SIG-M5 treated with dmso at 0.1 percent for 504 hours (cell line): ENCODE results near the gene PLA2G12B.

Source experiments
- DNase-seq: peaks from one replicate; lab custom pipeline; 2025; ENCODE audit not compliant: unreplicated experiment; lab: John Stamatoyannopoulos, UW

PLA2G12B gene

DNA sequence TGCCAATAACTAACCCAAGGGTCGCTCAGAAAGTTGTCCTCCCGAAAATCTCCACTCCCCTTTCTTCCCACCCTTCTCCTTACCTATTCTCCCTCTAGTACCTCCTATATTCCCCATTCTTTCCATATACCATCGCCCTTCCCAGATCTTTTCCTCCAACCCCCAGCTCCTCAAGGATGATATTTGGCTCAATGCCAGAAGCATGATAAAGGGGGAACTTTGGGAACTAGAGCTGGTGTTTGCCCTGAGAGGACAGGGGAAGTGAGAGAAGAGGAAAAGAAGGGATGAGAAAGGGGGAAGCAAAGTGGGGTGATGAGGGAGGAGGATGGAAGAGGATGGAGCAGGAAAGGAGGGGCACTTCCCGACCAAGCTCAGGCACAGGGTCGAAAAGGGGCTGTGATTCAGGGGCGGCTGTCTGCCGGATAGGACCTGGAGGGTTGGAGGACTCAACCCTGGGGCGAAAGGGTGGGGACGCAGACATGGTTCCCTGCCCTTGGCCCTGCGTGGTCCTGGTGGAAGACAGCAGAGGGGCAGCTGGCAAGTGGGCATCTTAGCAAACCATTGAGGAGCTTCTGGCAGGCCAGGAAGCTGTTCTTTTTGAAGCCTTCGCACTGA is 59.3 kb downstream of the PLA2G12B start:
- no peak for DNase-seq

DNA sequence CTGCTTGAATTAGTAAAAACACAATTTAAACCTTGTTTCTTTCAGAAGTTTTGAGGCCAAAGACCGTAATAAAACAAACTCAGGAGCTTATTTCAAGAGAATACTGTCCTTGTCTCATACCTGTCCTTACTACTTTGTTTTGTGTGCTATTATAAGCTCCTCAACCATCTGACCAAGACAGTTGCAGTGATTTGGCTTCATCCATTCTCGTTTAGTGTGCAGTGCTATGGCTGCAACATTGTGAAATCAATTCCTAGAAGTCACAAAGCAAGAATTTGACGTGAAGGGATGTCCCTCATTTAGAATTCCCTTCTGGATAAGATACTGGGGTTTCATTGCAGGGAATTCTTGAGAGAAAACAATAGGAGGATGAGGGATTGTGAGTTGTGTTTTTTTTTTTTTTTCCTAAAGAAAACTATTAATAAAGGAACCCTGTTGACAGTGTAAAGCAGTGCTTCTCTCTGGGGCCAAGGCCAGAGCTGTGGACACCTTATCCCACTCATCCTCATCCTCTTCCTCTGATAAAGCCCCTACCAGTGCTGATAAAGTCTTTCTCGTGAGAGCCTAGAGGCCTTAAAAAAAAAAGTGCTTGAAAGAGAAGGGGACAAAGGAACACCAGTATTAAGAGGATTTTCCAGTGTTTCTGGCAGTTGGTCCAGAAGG is 61.3 kb downstream of the PLA2G12B start, which contains the start of gene OIT3:
TSS of gene OIT3 (plus strand) at position 604 of the 663 bp plus-strand sequence. CDS start 60 bp downstream, outside the sequence.
- no peak for DNase-seq

DNA sequence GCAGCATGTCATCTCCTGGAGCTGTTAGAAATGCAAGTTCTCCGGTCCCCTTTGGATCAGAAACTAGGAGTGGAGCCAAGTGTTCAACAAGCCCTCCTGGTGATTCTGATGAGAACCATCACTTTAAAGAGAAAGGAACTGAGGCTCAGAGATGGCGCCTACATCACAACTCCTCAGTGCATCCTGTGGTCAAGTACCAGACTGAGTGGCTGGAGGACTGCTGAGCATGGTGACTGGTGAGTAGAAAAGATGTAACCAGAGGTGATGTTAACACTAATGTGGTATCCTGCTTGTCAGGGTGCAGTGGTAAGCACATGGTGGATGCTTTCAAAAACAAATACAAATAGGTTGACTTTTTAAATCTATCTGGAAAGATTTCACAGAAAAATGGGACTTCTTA is 64.5 kb downstream of the PLA2G12B start:
- DNase-seq = no peak

DNA sequence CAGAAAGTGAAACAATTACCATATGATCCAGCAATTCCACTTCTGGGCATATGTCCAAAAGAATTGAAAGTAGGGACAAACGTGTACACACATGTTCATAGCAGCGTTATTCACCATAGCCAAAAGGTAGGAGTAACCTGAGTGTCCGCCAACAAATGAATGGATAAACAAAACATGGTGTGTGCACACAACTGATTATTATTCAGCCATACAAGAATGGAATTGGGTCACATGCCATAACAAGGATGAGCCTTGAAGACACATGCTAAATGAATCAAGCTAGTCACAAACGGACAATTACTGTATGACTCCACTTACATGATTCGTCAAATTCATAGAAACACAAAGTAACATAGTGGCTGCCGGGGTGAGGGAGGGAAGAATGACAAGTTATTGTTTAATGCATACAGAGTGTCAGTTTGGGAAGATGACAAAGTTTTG is 65.2 kb downstream of the PLA2G12B start:
- no peak for DNase-seq

DNA sequence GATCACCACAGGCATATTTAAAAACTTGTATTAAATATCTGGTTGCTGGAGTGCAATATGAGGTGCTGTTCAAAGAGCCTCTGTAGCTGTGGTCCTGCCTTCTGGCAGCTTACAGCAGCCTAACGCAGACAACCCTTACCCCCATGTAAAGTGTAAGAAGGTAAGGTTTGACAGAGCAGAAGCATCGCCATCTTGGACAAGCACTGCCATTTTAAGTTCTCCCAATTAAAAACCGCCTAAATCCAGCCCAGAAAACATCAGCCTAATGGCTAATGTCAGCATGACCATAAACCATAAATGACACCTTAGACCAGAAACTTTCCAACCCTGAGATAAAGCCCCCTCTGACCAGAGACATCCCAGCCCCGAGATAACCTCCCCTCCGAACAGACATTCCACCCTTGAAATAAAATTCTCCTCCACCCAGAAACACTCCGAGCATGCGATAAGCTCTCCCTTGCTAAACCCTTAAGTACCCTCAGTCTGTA is 66.4 kb downstream of the PLA2G12B start:
- no peak for DNase-seq

DNA sequence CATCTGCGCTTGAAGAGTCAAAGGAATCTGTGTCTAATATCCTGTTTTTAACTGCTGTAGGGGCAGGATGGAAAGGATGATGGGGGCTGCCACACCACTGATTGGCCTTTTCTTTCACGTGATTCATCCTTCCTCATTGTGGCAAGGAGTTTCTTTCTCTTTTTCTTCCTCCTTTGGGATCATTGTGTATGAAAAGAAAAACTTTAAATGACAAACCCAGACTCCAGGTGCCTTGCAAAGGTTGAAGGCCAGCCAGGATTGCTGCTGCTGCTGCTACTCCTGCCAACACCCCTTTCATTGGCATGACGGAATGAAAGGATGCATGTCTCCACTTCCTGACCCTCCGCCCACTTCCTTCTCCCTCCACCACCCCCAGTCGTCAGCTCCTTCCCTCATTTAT is 67.6 kb downstream of the PLA2G12B start:
- no peak for DNase-seq

DNA sequence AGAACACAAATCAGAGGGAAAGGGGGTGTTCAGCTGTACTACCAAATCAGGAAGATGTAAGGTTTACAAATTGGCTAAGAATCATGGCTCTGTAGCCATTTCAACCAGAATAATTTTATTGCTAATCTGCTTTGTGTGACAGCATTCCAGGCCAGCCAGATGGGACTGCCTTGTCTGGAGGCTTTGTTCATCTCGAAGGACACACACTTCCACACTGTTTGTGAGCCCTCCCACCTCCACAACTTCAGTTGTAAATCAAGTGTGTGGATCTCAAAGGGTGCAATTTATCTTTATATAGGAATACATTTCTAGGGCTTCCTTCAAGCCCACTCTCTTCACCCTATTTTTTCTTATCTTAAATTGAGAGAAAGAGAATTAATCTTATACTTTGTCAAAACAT is 68.0 kb downstream of the PLA2G12B start:
- no peak for DNase-seq

DNA sequence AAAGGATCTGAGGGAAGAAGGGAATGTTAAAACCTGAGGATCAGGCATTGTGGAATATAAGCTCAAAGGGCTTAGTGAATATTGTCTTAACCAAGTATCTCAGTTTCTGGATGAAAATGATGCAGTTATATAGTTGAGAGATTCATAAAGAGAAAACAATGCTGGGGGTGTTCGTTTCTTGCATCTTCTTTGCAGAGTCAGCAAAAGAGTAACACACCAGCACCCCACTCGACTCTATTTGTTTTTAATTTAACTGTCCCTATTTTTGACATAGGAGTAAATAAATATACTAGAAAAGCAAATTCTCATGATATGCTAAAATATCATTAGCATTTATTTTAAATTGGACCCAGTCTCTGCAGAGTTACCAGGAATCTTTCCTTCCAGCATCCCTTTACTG is 68.7 kb downstream of the PLA2G12B start:
- no peak for DNase-seq
